AG04450 (cell line): Measurements from ENCODE around the gene CHL1. TPM values are rescaled to one million over a fixed set of nuclear protein-coding genes. Genes with fewer than 3 reads are reported as not detected.
A peak's percentile ranks its signal among the peaks of the same experiment; 100 is the strongest.

Experiments
- CTCF ChIA-PET: fragments of 300-600, 350-600 bp; formaldehyde crosslinking; extraction: SDS; loops from one replicate; lab custom pipeline; 2022; ENCODE audit warnings: antibody characterized with exemption, inconsistent platforms; lab: Charles Lee
- POLR2A ChIA-PET: fragments of 350-600 bp; formaldehyde crosslinking; extraction: SDS; loops from one replicate; lab custom pipeline; 2021; ENCODE audit warnings: antibody characterized with exemption, inconsistent platforms; lab: Yijun Ruan, JAX
- DNase-seq: peaks from one replicate; pipeline ENCODE4 v3.0.0-alpha.2; 2011; ENCODE audit warnings: low read depth, low spot score
- H3K27ac ChIP-seq: one replicate; pipeline ENCODE4 v1.5.1; 2012; ENCODE audit warnings: low read depth, low read length, control low read depth
- H3K27me3 ChIP-seq: one replicate; pipeline ENCODE4 v1.6.0; 2012; ENCODE audit warnings: low read length; ENCODE audit not compliant: control insufficient read depth, insufficient read depth
- H3K4me3 ChIP-seq: 2 replicates; pipeline ENCODE4 v1.5.1; 2011; ENCODE audit warnings: mild to moderate bottlenecking, low read depth, low read length, control low read depth
- H3K9me3 ChIP-seq: 2 replicates; pipeline ENCODE4 v1.5.1; 2012; ENCODE audit warnings: low read length; ENCODE audit not compliant: control insufficient read depth, insufficient read depth
- polyA plus RNA-seq: library from polyadenylated mRNA; depleted of rRNA; stranded (reverse); fragments of >200 nt; gene quantifications from 2 replicates; pipeline ENCODE4 v1.2.3, GENCODE V29; 2011
- TF ChIP-seq, protein P1 (sequence below): IDR thresholded peaks from 2 replicates; pipeline ENCODE4 v1.5.1; 2011; ENCODE audit warnings: low read depth, low read length, control low read depth, inconsistent platforms

Gene CHL1
- polyA plus RNA-seq, 1 experiment = 0.40 TPM

DNA sequence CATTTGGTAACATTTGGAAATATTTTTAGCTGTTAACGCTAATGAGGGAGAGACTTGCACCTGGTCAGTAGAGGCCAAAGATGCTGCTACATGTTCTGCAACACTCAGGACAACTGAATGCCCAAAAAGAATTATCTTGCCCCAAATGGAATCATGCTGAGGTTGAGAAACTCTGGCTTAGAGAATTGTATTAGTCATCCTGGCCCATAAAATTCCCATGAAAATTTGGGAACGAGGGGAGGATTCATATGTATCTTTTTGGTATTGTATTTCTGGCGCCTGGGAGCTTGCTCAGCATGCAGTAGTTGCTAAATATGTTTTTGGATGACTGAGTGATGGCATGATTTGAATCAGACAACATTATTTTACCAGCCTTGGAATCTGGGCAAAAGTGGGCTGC is 59.9 kb downstream of the CHL1 start:
- no peak for DNase-seq
- TF ChIP-seq, protein P1, sequence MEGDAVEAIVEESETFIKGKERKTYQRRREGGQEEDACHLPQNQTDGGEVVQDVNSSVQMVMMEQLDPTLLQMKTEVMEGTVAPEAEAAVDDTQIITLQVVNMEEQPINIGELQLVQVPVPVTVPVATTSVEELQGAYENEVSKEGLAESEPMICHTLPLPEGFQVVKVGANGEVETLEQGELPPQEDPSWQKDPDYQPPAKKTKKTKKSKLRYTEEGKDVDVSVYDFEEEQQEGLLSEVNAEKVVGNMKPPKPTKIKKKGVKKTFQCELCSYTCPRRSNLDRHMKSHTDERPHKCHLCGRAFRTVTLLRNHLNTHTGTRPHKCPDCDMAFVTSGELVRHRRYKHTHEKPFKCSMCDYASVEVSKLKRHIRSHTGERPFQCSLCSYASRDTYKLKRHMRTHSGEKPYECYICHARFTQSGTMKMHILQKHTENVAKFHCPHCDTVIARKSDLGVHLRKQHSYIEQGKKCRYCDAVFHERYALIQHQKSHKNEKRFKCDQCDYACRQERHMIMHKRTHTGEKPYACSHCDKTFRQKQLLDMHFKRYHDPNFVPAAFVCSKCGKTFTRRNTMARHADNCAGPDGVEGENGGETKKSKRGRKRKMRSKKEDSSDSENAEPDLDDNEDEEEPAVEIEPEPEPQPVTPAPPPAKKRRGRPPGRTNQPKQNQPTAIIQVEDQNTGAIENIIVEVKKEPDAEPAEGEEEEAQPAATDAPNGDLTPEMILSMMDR = no peak
- ChIA-PET CTCF (no interaction called here), POLR2A (no interaction called here)
- Histone ChIP-seq H3K9me3 (no peaks in the 10 kb centered on the region), H3K27me3 (no peaks in the 10 kb centered on the region), H3K4me3 (no peak overlapping the region), H3K27ac (no peak overlapping the region)

GRCh38 chr3:257826-258225 is 61.3 kb downstream of the CHL1 start:
- ChIA-PET POLR2A (no interaction called here), CTCF (no interaction called here)
- TF ChIP-seq, protein P1 = no peak
- Histone ChIP-seq H3K9me3 (no peaks in the 10 kb centered on the region), H3K27ac (no peak overlapping the region), H3K27me3 (no peaks in the 10 kb centered on the region), H3K4me3 (no peak overlapping the region)
- no peak for DNase-seq

DNA sequence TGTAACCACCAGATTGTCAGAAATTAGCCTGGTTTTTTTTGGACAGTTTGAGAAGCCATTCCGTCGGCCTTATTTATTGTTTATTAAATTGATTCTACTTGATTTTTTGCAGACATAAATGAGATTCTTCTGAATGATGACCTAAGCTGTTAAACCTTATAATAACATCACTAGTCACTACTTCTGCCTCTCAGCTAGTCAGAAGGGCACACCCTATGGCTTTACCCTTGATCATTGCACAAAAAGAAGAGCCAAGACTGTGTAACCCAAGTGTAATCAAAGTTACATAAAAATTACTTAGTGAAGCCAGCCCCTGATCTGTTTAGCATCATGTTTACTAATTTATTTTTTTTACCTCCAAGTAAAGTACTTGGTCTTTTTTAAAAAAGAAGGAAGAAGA is 64.3 kb downstream of the CHL1 start:
- ChIA-PET POLR2A (no interaction called here), CTCF (interaction anchor here (2.2 kb wide), 1 partner anchor 93 kb away, joined by 9 read pairs; no protein-coding TSS in a partner anchor)
- H3K27me3 ChIP-seq = no peaks in the 10 kb centered on the region
- no peaks in the 10 kb centered on the region for H3K9me3 ChIP-seq
- no peak overlapping the region for H3K4me3 ChIP-seq
- TF ChIP-seq, protein P1 = no peak
- H3K27ac ChIP-seq = no peak overlapping the region
- DNase-seq = no peak

GRCh38 chr3:263393-263792 is 66.8 kb downstream of the CHL1 start:
- ChIA-PET POLR2A (no interaction called here), CTCF (interaction anchor here (4.9 kb wide), 1 partner anchor 91 kb away, joined by 14 read pairs; no protein-coding TSS in a partner anchor)
- Histone ChIP-seq H3K4me3 (no peak overlapping the region), H3K27me3 (no peaks in the 10 kb centered on the region), H3K27ac (no peak overlapping the region), H3K9me3 (no peaks in the 10 kb centered on the region)
- DNase-seq = no peak
- TF ChIP-seq, protein P1 = no peak

GRCh38 chr3:264394-265156 is 68.0 kb downstream of the CHL1 start:
- ChIA-PET POLR2A (no interaction called here), CTCF (interaction anchor here (4.9 kb wide), 1 partner anchor 90 kb away, joined by 14 read pairs; no protein-coding TSS in a partner anchor)
- Histone ChIP-seq H3K27ac (no peak overlapping the region), H3K4me3 (no peak overlapping the region), H3K27me3 (no peaks in the 10 kb centered on the region), H3K9me3 (no peaks in the 10 kb centered on the region)
- DNase-seq = peak; percentile 93
- TF ChIP-seq, protein P1 = no peak
